Pulmonary artery endothelial cell (primary cell): Measurements from ENCODE around the gene NOA1. TPM values are rescaled to one million over a fixed set of nuclear protein-coding genes. Genes with fewer than 3 reads are reported as not detected.

Experiments used
- DNase-seq: peaks from one replicate; pipeline ENCODE4 v3.0.0-alpha.2; 2011; ENCODE audit warnings: low read depth, low spot score
- total RNA-seq: library from RNA; depleted of rRNA; stranded (reverse); fragments of >200 nt; gene quantifications from 2 replicates; pipeline ENCODE4 v1.2.3, GENCODE V29; 2014

NOA1 gene
- 15.5 and 25.2 TPM in 2 replicates for total RNA-seq

- DNase-seq = peak; percentile 95
These were observed at the start of gene NOA1 for GRCh38 chr4:56977321-56978012. TSS of gene NOA1 (minus strand) at chr4:56977606. CDS start at chr4:56977585, 21 bp downstream.

GRCh38 chr4:57023104-57023503, 45.7 kb upstream of the NOA1 start:
- no peak for DNase-seq

GRCh38 chr4:57020467-57021101, 43.2 kb upstream of the NOA1 start:
- peak; percentile 82 for DNase-seq

- DNase-seq = no peak
These were observed 41.6 kb upstream of the NOA1 start for GRCh38 chr4:57018980-57019379.

GRCh38 chr4:57013543-57014120, 36.2 kb upstream of the NOA1 start:
- no peak for DNase-seq

GRCh38 chr4:56999751-57000150, 22.3 kb upstream of the NOA1 start:
- no peak for DNase-seq

GRCh38 chr4:56995525-56995924, 18.1 kb upstream of the NOA1 start:
- DNase-seq = peak; percentile 93

- no peak for DNase-seq
These were observed 12.9 kb upstream of the NOA1 start for GRCh38 chr4:56990109-56990905.

GRCh38 chr4:56986952-56987351, 9.5 kb upstream of the NOA1 start:
- DNase-seq = no peak

- no peak for DNase-seq
These were observed 8.8 kb upstream of the NOA1 start for GRCh38 chr4:56986192-56986591.

GRCh38 chr4:56981795-56982201, 4.4 kb upstream of the NOA1 start:
- DNase-seq = peak; percentile 80

GRCh38 chr4:56979421-56980072, 2.1 kb upstream of the NOA1 start:
- DNase-seq = no peak

- peak; percentile 75 for DNase-seq
These were observed 1.4 kb upstream of the NOA1 start, which contains the start of gene POLR2B for GRCh38 chr4:56978750-56979303. TSS of gene POLR2B (plus strand) at chr4:56978896. CDS start at chr4:56978986, 90 bp downstream.

- DNase-seq = no peak
These were observed 527 bp downstream of the NOA1 start for GRCh38 chr4:56976837-56977320.

GRCh38 chr4:56976283-56976836, 1.0 kb downstream of the NOA1 start:
- no peak for DNase-seq

- no peak for DNase-seq
These were observed 4.1 kb downstream of the NOA1 start for GRCh38 chr4:56973336-56973735.

- no peak for DNase-seq
These were observed 4.6 kb downstream of the NOA1 start for GRCh38 chr4:56972809-56973208.

GRCh38 chr4:56972389-56972788, 5.0 kb downstream of the NOA1 start:
- DNase-seq = no peak

- DNase-seq = no peak
These were observed 6.0 kb downstream of the NOA1 start for GRCh38 chr4:56971383-56971782.

GRCh38 chr4:56961107-56961500, 16.3 kb downstream of the NOA1 start:
- DNase-seq = no peak

GRCh38 chr4:56959100-56959499, 18.3 kb downstream of the NOA1 start:
- no peak for DNase-seq
